GM19025 (cell line): ENCODE measurements around the gene S100A1.

ENCODE experiments used
- ATAC-seq: cut with Tn5 transposase; IDR thresholded peaks from one replicate; pipeline ENCODE4 v1.9.1; 2021; ENCODE audit warnings: mild to moderate bottlenecking, low read depth, moderate library complexity; ENCODE audit not compliant: unreplicated experiment

Gene S100A1

GRCh38 chr1:153609585-153609907, 18.7 kb upstream of the S100A1 start:
- no peak for ATAC-seq

GRCh38 chr1:153610334-153610733, 17.9 kb upstream of the S100A1 start:
- no peak for ATAC-seq

- no peak for ATAC-seq
Observed at GRCh38 chr1:153610811-153611301, 17.4 kb upstream of the S100A1 start.

GRCh38 chr1:153611356-153611755, 16.9 kb upstream of the S100A1 start:
- ATAC-seq, result no peak

GRCh38 chr1:153612111-153612754, 16.0 kb upstream of the S100A1 start:
- ATAC-seq, result no peak

- ATAC-seq, result no peak
Observed at GRCh38 chr1:153612755-153613331, 15.4 kb upstream of the S100A1 start, which contains the start of gene S100A16. Gene S100A16, minus strand, starts transcription at chr1:153613137. Its CDS starts 4,986 bp downstream, at chr1:153608151.

GRCh38 chr1:153613406-153613805, 14.8 kb upstream of the S100A1 start:
- no peak for ATAC-seq

- ATAC-seq, result no peak
Observed at GRCh38 chr1:153614189-153614900, 13.9 kb upstream of the S100A1 start.

GRCh38 chr1:153614906-153615305, 13.3 kb upstream of the S100A1 start:
- no peak for ATAC-seq

- ATAC-seq, result no peak
Observed at GRCh38 chr1:153615406-153615805, 12.8 kb upstream of the S100A1 start.

GRCh38 chr1:153616144-153616916, 11.9 kb upstream of the S100A1 start, which contains the start of gene S100A14:
Gene S100A14, minus strand, starts transcription at chr1:153616325. Its CDS starts 467 bp downstream, at chr1:153615858.
- ATAC-seq, result no peak

- no peak for ATAC-seq
Observed at GRCh38 chr1:153616917-153617311, 11.3 kb upstream of the S100A1 start.

GRCh38 chr1:153617663-153618062, 10.6 kb upstream of the S100A1 start:
- ATAC-seq, result peak; percentile 78

GRCh38 chr1:153619171-153619570, 9.1 kb upstream of the S100A1 start:
- ATAC-seq, result no peak

- no peak for ATAC-seq
Observed at GRCh38 chr1:153623101-153623500, 5.1 kb upstream of the S100A1 start.

GRCh38 chr1:153624965-153625611, 3.1 kb upstream of the S100A1 start:
- no peak for ATAC-seq

- no peak for ATAC-seq
Observed at GRCh38 chr1:153626477-153626903, 1.7 kb upstream of the S100A1 start.

- ATAC-seq, result no peak
Observed at GRCh38 chr1:153626904-153627714, 1.1 kb upstream of the S100A1 start, which contains the start of gene S100A13. Gene S100A13, minus strand, starts transcription at chr1:153627505. Its CDS starts 1,033 bp downstream, at chr1:153626472.

GRCh38 chr1:153628638-153629342, 556 bp downstream of the S100A1 start:
- no peak for ATAC-seq
